K562 (cell line): ENCODE measurements around the gene DENND5B. TPM values are rescaled to one million over a fixed set of nuclear protein-coding genes. Genes with fewer than 3 reads are reported as not detected.

Source experiments
- EWSR1 ChIP-seq: fragments of 450-650 bp; IDR thresholded peaks from 2 replicates; pipeline ENCODE4 v1.6.1; 2018; ENCODE audit warnings: borderline replicate concordance, mild to moderate bottlenecking, low read depth, moderate library complexity; ENCODE audit not compliant: partially characterized antibody
- KLF6 ChIP-seq: fragments of 250-450 bp; sonication (Bioruptor Pico); IDR thresholded peaks from 2 replicates; pipeline ENCODE4 v1.4.0; 2020; ENCODE audit warnings: mild to moderate bottlenecking, moderate library complexity, borderline replicate concordance
- NCOA4 ChIP-seq: fragments of 450-650 bp; IDR thresholded peaks from 2 replicates; pipeline ENCODE4 v1.6.1; 2018; ENCODE audit warnings: mild to moderate bottlenecking; ENCODE audit not compliant: partially characterized antibody
- NR1H2 ChIP-seq: sonication (generic); formaldehyde crosslinking; IDR thresholded peaks from 2 replicates; pipeline ENCODE4 v1.4.0; 2020; ENCODE audit warnings: mild to moderate bottlenecking, missing genetic modification reagents
- RHOXF2B ChIP-seq: fragments of 250-450 bp; sonication (Bioruptor Pico); conservative IDR thresholded peaks from 2 replicates; pipeline ENCODE4 v1.5.1; 2021
- TAL1 ChIP-seq: fragments of 450-650 bp; IDR thresholded peaks from 2 replicates; pipeline ENCODE4 v1.6.1; 2016; ENCODE audit warnings: mild to moderate bottlenecking
- U2AF2 ChIP-seq: fragments of 200-400 bp; formaldehyde crosslinking; optimal IDR thresholded peaks from 2 replicates; pipeline ENCODE3; 2017; ENCODE audit warnings: low read depth, mild to moderate bottlenecking, low read length
- ZBTB1 ChIP-seq: sonication (generic); formaldehyde crosslinking; IDR thresholded peaks from 2 replicates; pipeline ENCODE4 v1.8.1; 2023; ENCODE audit warnings: missing genetic modification reagents, low read depth, mild to moderate bottlenecking, borderline replicate concordance
- ZFP36 ChIP-seq: fragments of 150-350 bp; IDR thresholded peaks from 2 replicates; pipeline ENCODE4 v1.6.1; 2018; ENCODE audit warnings: low read length, low read depth; ENCODE audit not compliant: partially characterized antibody
- polyA plus RNA-seq, 8 experiments: library from polyadenylated mRNA; depleted of rRNA in 4 of 8; stranded (reverse) in 5 of 8; unstranded in 3 of 8; fragments of >200 nt; fragmentation: Nextera tagmentation in 2 of 8; fragmentation: Illumina TruSeq in 1 of 8; extraction: Ambion mirVana in 2 of 8; extraction: Trizol in 1 of 8; gene quantifications; 2 replicates each; pipeline versions ENCODE4 v1.2.1 to v1.2.3, GENCODE V29; 2011 to 2014; ENCODE audit warnings: inconsistent platforms in 1 of 8, missing spikeins in 1 of 8
- total RNA-seq, 7 experiments: library from RNA; depleted of rRNA in 6 of 7; stranded (reverse); fragments of >200 nt in 6 of 7; fragmentation: Illumina TruSeq in 2 of 7; extraction: Trizol in 2 of 7; gene quantifications; 2 replicates each; pipeline versions ENCODE4 v1.2.1 to v1.2.3, GENCODE V29; 2011 to 2021; ENCODE audit warnings: low replicate concordance in 1 of 7
- TF ChIP-seq, protein P1 (sequence below): fragments of 200-600 bp; sonication (generic); IDR thresholded peaks from one replicate; pipeline ENCODE4 v1.6.1; 2012; ENCODE audit warnings: mild to moderate bottlenecking, low read depth, low read length, inconsistent platforms
- TF ChIP-seq, protein P2 (sequence below): fragments of 250-450 bp; sonication (Bioruptor Pico); IDR thresholded peaks from 2 replicates; pipeline ENCODE4 v1.9.0; 2021; ENCODE audit warnings: mild to moderate bottlenecking

The DENND5B gene
- total and polyA plus RNA-seq, 9 of the 15 experiments (the other 6 are each of a cell fraction or from before 2014, with no cell fraction given), result 0.99 to 6.0 (median 3.6) TPM

DNA sequence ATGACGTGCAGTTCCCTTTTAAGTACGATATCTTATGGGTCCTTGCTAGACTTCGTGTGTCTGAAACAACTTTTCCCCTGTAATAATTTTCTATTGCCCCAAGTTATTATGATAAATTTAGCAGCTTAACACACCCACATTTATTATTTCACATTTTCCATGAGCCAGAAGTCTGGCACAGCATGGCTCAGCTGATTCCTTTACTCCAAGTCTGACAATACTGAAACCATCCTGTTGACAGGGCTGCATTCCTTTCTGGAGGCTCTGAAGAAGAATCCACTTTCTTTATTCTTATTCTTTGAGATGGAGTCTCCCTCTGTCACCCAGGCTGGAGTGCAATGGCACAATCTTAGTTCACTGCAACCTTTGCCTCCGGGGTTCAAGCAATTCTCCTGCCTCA lies 80.9 kb downstream of the DENND5B start (continued):
- TF ChIP-seq, protein P1, sequence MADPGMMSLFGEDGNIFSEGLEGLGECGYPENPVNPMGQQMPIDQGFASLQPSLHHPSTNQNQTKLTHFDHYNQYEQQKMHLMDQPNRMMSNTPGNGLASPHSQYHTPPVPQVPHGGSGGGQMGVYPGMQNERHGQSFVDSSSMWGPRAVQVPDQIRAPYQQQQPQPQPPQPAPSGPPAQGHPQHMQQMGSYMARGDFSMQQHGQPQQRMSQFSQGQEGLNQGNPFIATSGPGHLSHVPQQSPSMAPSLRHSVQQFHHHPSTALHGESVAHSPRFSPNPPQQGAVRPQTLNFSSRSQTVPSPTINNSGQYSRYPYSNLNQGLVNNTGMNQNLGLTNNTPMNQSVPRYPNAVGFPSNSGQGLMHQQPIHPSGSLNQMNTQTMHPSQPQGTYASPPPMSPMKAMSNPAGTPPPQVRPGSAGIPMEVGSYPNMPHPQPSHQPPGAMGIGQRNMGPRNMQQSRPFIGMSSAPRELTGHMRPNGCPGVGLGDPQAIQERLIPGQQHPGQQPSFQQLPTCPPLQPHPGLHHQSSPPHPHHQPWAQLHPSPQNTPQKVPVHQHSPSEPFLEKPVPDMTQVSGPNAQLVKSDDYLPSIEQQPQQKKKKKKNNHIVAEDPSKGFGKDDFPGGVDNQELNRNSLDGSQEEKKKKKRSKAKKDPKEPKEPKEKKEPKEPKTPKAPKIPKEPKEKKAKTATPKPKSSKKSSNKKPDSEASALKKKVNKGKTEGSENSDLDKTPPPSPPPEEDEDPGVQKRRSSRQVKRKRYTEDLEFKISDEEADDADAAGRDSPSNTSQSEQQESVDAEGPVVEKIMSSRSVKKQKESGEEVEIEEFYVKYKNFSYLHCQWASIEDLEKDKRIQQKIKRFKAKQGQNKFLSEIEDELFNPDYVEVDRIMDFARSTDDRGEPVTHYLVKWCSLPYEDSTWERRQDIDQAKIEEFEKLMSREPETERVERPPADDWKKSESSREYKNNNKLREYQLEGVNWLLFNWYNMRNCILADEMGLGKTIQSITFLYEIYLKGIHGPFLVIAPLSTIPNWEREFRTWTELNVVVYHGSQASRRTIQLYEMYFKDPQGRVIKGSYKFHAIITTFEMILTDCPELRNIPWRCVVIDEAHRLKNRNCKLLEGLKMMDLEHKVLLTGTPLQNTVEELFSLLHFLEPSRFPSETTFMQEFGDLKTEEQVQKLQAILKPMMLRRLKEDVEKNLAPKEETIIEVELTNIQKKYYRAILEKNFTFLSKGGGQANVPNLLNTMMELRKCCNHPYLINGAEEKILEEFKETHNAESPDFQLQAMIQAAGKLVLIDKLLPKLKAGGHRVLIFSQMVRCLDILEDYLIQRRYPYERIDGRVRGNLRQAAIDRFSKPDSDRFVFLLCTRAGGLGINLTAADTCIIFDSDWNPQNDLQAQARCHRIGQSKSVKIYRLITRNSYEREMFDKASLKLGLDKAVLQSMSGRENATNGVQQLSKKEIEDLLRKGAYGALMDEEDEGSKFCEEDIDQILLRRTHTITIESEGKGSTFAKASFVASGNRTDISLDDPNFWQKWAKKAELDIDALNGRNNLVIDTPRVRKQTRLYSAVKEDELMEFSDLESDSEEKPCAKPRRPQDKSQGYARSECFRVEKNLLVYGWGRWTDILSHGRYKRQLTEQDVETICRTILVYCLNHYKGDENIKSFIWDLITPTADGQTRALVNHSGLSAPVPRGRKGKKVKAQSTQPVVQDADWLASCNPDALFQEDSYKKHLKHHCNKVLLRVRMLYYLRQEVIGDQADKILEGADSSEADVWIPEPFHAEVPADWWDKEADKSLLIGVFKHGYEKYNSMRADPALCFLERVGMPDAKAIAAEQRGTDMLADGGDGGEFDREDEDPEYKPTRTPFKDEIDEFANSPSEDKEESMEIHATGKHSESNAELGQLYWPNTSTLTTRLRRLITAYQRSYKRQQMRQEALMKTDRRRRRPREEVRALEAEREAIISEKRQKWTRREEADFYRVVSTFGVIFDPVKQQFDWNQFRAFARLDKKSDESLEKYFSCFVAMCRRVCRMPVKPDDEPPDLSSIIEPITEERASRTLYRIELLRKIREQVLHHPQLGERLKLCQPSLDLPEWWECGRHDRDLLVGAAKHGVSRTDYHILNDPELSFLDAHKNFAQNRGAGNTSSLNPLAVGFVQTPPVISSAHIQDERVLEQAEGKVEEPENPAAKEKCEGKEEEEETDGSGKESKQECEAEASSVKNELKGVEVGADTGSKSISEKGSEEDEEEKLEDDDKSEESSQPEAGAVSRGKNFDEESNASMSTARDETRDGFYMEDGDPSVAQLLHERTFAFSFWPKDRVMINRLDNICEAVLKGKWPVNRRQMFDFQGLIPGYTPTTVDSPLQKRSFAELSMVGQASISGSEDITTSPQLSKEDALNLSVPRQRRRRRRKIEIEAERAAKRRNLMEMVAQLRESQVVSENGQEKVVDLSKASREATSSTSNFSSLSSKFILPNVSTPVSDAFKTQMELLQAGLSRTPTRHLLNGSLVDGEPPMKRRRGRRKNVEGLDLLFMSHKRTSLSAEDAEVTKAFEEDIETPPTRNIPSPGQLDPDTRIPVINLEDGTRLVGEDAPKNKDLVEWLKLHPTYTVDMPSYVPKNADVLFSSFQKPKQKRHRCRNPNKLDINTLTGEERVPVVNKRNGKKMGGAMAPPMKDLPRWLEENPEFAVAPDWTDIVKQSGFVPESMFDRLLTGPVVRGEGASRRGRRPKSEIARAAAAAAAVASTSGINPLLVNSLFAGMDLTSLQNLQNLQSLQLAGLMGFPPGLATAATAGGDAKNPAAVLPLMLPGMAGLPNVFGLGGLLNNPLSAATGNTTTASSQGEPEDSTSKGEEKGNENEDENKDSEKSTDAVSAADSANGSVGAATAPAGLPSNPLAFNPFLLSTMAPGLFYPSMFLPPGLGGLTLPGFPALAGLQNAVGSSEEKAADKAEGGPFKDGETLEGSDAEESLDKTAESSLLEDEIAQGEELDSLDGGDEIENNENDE, result no peak
- TF ChIP-seq RHOXF2B (no peak), ZFP36 (no peak), TAL1 (no peak), KLF6 (CRISPR knock-in tag) (no peak), ZBTB1 (CRISPR knock-in tag) (no peak), U2AF2 (no peak), NR1H2 (no peak), EWSR1 (no peak), NCOA4 (no peak)
- TF ChIP-seq, protein P2, sequence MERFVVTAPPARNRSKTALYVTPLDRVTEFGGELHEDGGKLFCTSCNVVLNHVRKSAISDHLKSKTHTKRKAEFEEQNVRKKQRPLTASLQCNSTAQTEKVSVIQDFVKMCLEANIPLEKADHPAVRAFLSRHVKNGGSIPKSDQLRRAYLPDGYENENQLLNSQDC, result no peak
